Sigmoid colon (tissue), 7 donors: Measurements from ENCODE around the gene RNF187. TPM values are rescaled to one million over a fixed set of nuclear protein-coding genes. Genes with fewer than 3 reads are reported as not detected.

Experiments
- DNase-seq: peaks from one replicate; pipeline ENCODE4 v3.0.0-alpha.2; 2019
- H3K27ac ChIP-seq, 4 donors: fragments of 200-600 bp; sonication (generic); one replicate each; pipeline ENCODE4 v1.5.1; 2016 to 2019; ENCODE audit warnings: mild to moderate bottlenecking in 1 of 4
- H3K27me3 ChIP-seq, 3 donors: fragments of 200-600 bp; sonication (generic); one replicate each; pipeline ENCODE4 v1.5.1; 2019; ENCODE audit warnings: mild to moderate bottlenecking in 1 of 3
- H3K36me3 ChIP-seq, 4 donors: fragments of 200-600 bp; sonication (generic); one replicate each; pipeline ENCODE4 v1.5.1; 2016 to 2019
- H3K4me1 ChIP-seq, 4 donors: fragments of 200-600 bp; sonication (generic); one replicate each; pipeline ENCODE4 v1.5.1; 2017 to 2019
- H3K4me3 ChIP-seq, 4 donors: fragments of 200-600 bp; sonication (generic); one replicate each; pipeline ENCODE4 v1.5.1; 2017 to 2019; ENCODE audit warnings: mild to moderate bottlenecking in 2 of 4, moderate library complexity in 1 of 4
- H3K9me3 ChIP-seq, 4 donors: fragments of 200-600 bp in 3 of 4; sonication (generic) in 3 of 4; one replicate each; pipeline versions ENCODE4 v1.5.1 to v1.6.1; 2013 to 2019
- CTCF ChIP-seq, 4 experiments: fragments of 450-650 bp in 3 of 4; fragments of 200-600 bp in 1 of 4; IDR thresholded peaks; one replicate each; pipeline ENCODE4 v1.5.1; 2016 to 2019; ENCODE audit warnings: antibody characterized with exemption in 4 of 4, mild to moderate bottlenecking in 3 of 4, moderate library complexity in 2 of 4
- EP300 ChIP-seq, 4 donors: sonication (generic); formaldehyde crosslinking; IDR thresholded peaks; one replicate each; pipeline ENCODE4 v1.6.1; 2017; ENCODE audit warnings: antibody characterized with exemption in 4 of 4
- POLR2A ChIP-seq, 2 donors: fragments of 450-650 bp; IDR thresholded peaks; one replicate each; pipeline ENCODE4 v1.6.1; 2016; ENCODE audit warnings: antibody characterized with exemption in 2 of 2, mild to moderate bottlenecking in 2 of 2, moderate library complexity in 2 of 2
- POLR2AphosphoS5 ChIP-seq, 4 donors: sonication (generic); formaldehyde crosslinking; IDR thresholded peaks; one replicate each; pipeline ENCODE4 v1.6.1; 2017; ENCODE audit warnings: antibody characterized with exemption in 4 of 4
- WGBS, 2 donors: extraction: QIAGEN DNeasy Blood & Tissue Kit; methylation state at CpG; one replicate each; pipeline ENCODE4 v1.1.7; 2013; 5-methylcytosine and 5-hydroxymethylcytosine counted together
- intact Hi-C: fragments of 100-400 bp; cut with DNase I; formaldehyde crosslinking; loops from one replicate; pipeline ENCODE4 v1.15.1; 2023
- polyA plus RNA-seq, 3 donors: library from polyadenylated mRNA; stranded (reverse); fragments of 200-250 nt; gene quantifications; one replicate each; pipeline ENCODE4 v1.2.3, GENCODE V29; 2013
- total RNA-seq, 4 donors: library from RNA; depleted of rRNA; stranded (reverse); fragments of >200 nt; gene quantifications; one replicate each; pipeline ENCODE4 v1.1.0, GENCODE V29; 2016
- donor health status: healthy with polysubstance abuse.
- donor health status: Bipolar disorder and iron deficiency.
- donor health status: healthy.

The RNF187 gene
- total and polyA plus RNA-seq, 7 donors = 17.3 to 39.8 (median 24.3) TPM

DNA sequence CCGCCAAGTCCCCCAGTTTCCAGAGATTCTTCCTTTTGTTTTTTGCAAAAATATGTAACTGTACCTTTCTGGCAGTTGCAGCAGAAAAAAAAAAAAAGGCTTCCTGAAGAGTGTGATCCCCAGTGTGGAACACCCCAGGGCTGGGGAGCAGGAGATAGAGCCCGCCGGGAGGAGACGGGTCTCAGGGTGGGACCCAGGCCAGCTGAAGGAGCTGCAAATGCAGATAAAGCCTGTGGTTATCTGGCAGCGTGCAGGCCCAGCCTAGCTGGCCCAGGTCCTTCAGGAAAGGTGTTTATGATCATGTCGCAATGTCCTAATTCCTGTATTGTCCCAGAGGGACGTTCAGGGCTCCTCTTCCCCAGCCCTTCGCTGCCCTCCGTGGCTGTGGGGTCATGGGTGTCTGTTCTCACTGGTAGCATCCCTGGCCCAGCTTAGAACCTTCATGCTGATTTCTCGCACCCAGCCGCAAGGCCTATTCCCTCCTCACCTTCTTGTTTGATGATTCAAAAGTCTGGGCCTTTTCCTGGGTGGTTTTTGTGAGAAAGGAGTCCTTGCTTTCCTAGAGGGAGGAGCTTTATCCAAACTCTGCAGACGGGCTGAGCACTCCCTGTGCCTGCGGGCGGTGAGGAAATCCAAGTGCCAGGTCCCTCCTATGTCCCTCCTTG is 26.2 kb downstream of the RNF187 start:
- Histone ChIP-seq H3K4me3 (no peak overlapping the region), H3K4me1 (no peaks in the 10 kb centered on the region), H3K36me3 (no peaks in the 10 kb centered on the region), H3K27me3 (peaks cover 0 to 28% (median 3%) of the 10 kb centered on the region in 3 donors), H3K9me3 (no peaks in the 10 kb centered on the region), H3K27ac (no peak overlapping the region)
- no peak for TF ChIP-seq EP300 (IDR thresholded peaks at IDR 0.05)
- no peak for TF ChIP-seq POLR2AphosphoS5 (IDR thresholded peaks at IDR 0.05)
- TF ChIP-seq POLR2A (IDR thresholded peaks at IDR 0.05) = no peak
- no peak for TF ChIP-seq CTCF (IDR thresholded peaks at IDR 0.05)
- no peak for DNase-seq
- WGBS, 2 donors = 48 to 52% methylated on average over 14 of the region's 14 CpGs
- intact Hi-C loops = no loop called here

- no peak overlapping the region for H3K27ac ChIP-seq
- no peaks in the 10 kb centered on the region for H3K36me3 ChIP-seq
- TF ChIP-seq CTCF (IDR thresholded peaks at IDR 0.05) (no peak), EP300 (IDR thresholded peaks at IDR 0.05) (no peak), POLR2AphosphoS5 (IDR thresholded peaks at IDR 0.05) (no peak), POLR2A (IDR thresholded peaks at IDR 0.05) (no peak)
- no peak overlapping the region for H3K4me3 ChIP-seq
- H3K4me1 ChIP-seq = no peaks in the 10 kb centered on the region
- intact Hi-C loops = no loop called here
- H3K9me3 ChIP-seq = no peaks in the 10 kb centered on the region
- WGBS, 2 donors = 71 to 89% methylated on average over 7 of the region's 7 CpGs
- no peak for DNase-seq
- H3K27me3 ChIP-seq = peaks cover 0 to 21% (median 3%) of the 10 kb centered on the region in 3 donors
These were observed 27.2 kb downstream of the RNF187 start for GRCh38 chr1:228514421-228514820.

GRCh38 chr1:228515200-228515834 is 28.1 kb downstream of the RNF187 start:
- Histone ChIP-seq H3K9me3 (no peaks in the 10 kb centered on the region), H3K27ac (no peak overlapping the region), H3K36me3 (no peaks in the 10 kb centered on the region), H3K4me1 (no peaks in the 10 kb centered on the region), H3K4me3 (no peak overlapping the region), H3K27me3 (peaks cover 0 to 25% (median 3%) of the 10 kb centered on the region in 3 donors)
- 32 to 59% methylated on average over 2 of the region's 2 CpGs for WGBS, 2 donors
- TF ChIP-seq CTCF (IDR thresholded peaks at IDR 0.05) (peak; percentile 26 to 54 (median 41)), EP300 (IDR thresholded peaks at IDR 0.05) (no peak), POLR2A (IDR thresholded peaks at IDR 0.05) (no peak)
- no peak for DNase-seq
- intact Hi-C loops = no loop called here

DNA sequence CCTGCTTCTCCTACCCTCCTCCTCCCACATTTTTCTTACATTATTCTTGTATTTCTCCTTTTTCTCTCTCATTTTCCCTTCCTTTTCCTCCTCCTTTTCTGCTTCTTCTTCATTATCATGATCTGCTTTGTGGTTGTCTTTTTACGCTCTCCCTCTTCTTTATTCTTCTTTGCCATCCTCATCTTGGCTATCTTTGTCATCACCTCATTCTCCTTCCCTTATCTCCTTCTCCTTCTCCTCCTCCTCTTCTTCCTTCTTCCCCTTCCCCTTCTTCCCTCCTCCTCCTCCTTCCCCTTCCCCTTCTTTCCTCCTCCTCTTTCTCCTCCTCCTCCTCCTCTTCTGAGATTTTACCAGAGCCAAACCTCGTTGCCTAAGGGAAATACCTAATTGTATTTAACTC is 30.5 kb downstream of the RNF187 start:
- WGBS, 2 donors = 46 to 48% methylated on average over 2 of the region's 2 CpGs
- no peak for TF ChIP-seq POLR2A (IDR thresholded peaks at IDR 0.05)
- intact Hi-C loops = no loop called here

DNA sequence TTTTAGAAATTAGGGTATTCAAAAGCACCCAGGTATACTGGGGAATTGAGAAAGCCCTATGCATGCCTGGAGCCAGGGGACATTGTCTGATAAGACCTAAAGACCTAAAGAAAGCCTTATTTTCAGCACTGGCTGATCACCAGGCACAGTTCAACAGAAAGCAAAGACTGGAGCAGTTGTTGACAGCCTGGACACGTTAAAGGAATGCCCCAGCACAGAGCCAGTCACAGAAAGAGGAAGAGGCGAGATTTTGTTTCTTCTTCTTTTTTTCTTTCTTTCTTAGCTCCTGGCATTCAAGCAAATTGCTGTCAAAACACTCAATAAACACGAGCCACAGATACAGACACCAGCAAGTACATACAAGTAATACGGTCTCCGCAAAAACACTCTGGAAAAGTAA is 40.4 kb downstream of the RNF187 start:
- DNase-seq = peak; percentile 9
- H3K27ac ChIP-seq = no peak overlapping the region
- H3K4me1 ChIP-seq = peaks cover 0 to 21% (median 3%) of the 10 kb centered on the region in 4 donors
- H3K36me3 ChIP-seq = no peaks in the 10 kb centered on the region
- intact Hi-C loops = no loop called here
- H3K9me3 ChIP-seq = no peaks in the 10 kb centered on the region
- H3K27me3 ChIP-seq = peaks cover 0 to 19% (median 5%) of the 10 kb centered on the region in 3 donors
- H3K4me3 ChIP-seq = no peak overlapping the region
- 43 to 52% methylated on average over 5 of the region's 5 CpGs for WGBS, 2 donors
- TF ChIP-seq POLR2AphosphoS5 (IDR thresholded peaks at IDR 0.05) (no peak), CTCF (IDR thresholded peaks at IDR 0.05) (no peak), EP300 (IDR thresholded peaks at IDR 0.05) (no peak), POLR2A (IDR thresholded peaks at IDR 0.05) (no peak)

More for the DNA sequence above, 30.5 kb downstream of the RNF187 start:
- Histone ChIP-seq H3K9me3 (no peaks in the 10 kb centered on the region), H3K27me3 (peaks cover 0 to 23% (median 3%) of the 10 kb centered on the region in 3 donors), H3K27ac (no peak overlapping the region), H3K36me3 (no peaks in the 10 kb centered on the region), H3K4me1 (no peaks in the 10 kb centered on the region), H3K4me3 (no peak overlapping the region)
- no peak for DNase-seq
